ENCODE measurements around the gene FXR2.

FXR2 gene

GRCh38 chr17:7560172-7561027 is 54.3 kb downstream of the FXR2 start (continued):
- TF ChIP-seq ZNF221 (tag by site-specific recombination; IDR thresholded peaks at IDR 0.05; ENCODE audit: borderline replicate concordance), result no peak
- no peak for TF ChIP-seq ZNF777 (tag by site-specific recombination; IDR thresholded peaks at IDR 0.05; ENCODE audit: borderline replicate concordance)
- TF ChIP-seq ZIC2 (tag by site-specific recombination; IDR thresholded peaks at IDR 0.05), result no peak
- no peak for TF ChIP-seq TSHZ1 (tag by site-specific recombination; IDR thresholded peaks at IDR 0.05; ENCODE audit: borderline replicate concordance)
- TF ChIP-seq ZSCAN5A (tag by site-specific recombination; IDR thresholded peaks at IDR 0.05), result no peak
- no peak for TF ChIP-seq REPIN1 (tag by site-specific recombination; IDR thresholded peaks at IDR 0.05; ENCODE audit: low read depth)
- no peak for TF ChIP-seq ZNF239 (tag by site-specific recombination; IDR thresholded peaks at IDR 0.05)
- TF ChIP-seq ZNF112 (tag by site-specific recombination; IDR thresholded peaks at IDR 0.05), result no peak
- no peak for TF ChIP-seq ZNF792 (tag by site-specific recombination; IDR thresholded peaks at IDR 0.05)
- TF ChIP-seq ZNF24 (tag by site-specific recombination; IDR thresholded peaks at IDR 0.05), result no peak
- TF ChIP-seq ZNF10 (tag by site-specific recombination; IDR thresholded peaks at IDR 0.05), result peak; percentile 69
- TF ChIP-seq ZNF19 (tag by site-specific recombination; IDR thresholded peaks at IDR 0.05; ENCODE audit: low read depth), result no peak
- no peak for TF ChIP-seq ZBTB8A (tag by site-specific recombination; IDR thresholded peaks at IDR 0.05)
- no peak for TF ChIP-seq HOXA7 (CRISPR knock-in tag; IDR thresholded peaks at IDR 0.05; ENCODE audit: borderline replicate concordance)
- TF ChIP-seq GFI1B (tag by site-specific recombination; IDR thresholded peaks at IDR 0.05), result no peak
- TF ChIP-seq ZNF394 (tag by site-specific recombination; IDR thresholded peaks at IDR 0.05; ENCODE audit: borderline replicate concordance), result no peak
- TF ChIP-seq ZNF664 (tag by site-specific recombination; IDR thresholded peaks at IDR 0.05), result no peak
- no peak for TF ChIP-seq ZNF169 (tag by site-specific recombination; IDR thresholded peaks at IDR 0.05)
- no peak for TF ChIP-seq ZNF121 (tag by site-specific recombination; IDR thresholded peaks at IDR 0.05)
- TF ChIP-seq ZNF404 (tag by site-specific recombination; IDR thresholded peaks at IDR 0.05), result no peak
- TF ChIP-seq ZNF133 (tag by site-specific recombination; IDR thresholded peaks at IDR 0.05), result no peak
- TF ChIP-seq ZNF660 (tag by site-specific recombination; IDR thresholded peaks at IDR 0.05), result no peak
- no peak for TF ChIP-seq WT1 (tag by site-specific recombination; IDR thresholded peaks at IDR 0.05)
- TF ChIP-seq ZNF341 (tag by site-specific recombination; IDR thresholded peaks at IDR 0.05; ENCODE audit: low read depth), result peak; percentile 80
- TF ChIP-seq ZNF184 (tag by site-specific recombination; IDR thresholded peaks at IDR 0.05), result no peak
- no peak for TF ChIP-seq ZNF701 (tag by site-specific recombination; IDR thresholded peaks at IDR 0.05)
- no peak for TF ChIP-seq ZNF23 (tag by site-specific recombination; IDR thresholded peaks at IDR 0.05; ENCODE audit: borderline replicate concordance)
- peak; percentile 87 for TF ChIP-seq CTCF (tag by site-specific recombination; IDR thresholded peaks at IDR 0.05)
- no peak for TF ChIP-seq OVOL3 (tag by site-specific recombination; IDR thresholded peaks at IDR 0.05)
- no peak for TF ChIP-seq ZNF785 (tag by site-specific recombination; IDR thresholded peaks at IDR 0.05)
- TF ChIP-seq ZNF747 (tag by site-specific recombination; IDR thresholded peaks at IDR 0.05), result no peak
- TF ChIP-seq ZBTB7A (tag by site-specific recombination; IDR thresholded peaks at IDR 0.05; ENCODE audit: low read depth), result no peak
- no peak for TF ChIP-seq GLIS1 (tag by site-specific recombination; IDR thresholded peaks at IDR 0.05)
- TF ChIP-seq ZNF558 (tag by site-specific recombination; IDR thresholded peaks at IDR 0.05), result no peak
- TF ChIP-seq ZNF488 (tag by site-specific recombination; IDR thresholded peaks at IDR 0.05), result no peak
- TF ChIP-seq ZNF174 (tag by site-specific recombination; IDR thresholded peaks at IDR 0.05), result no peak
